GM12864 (cell line): ENCODE measurements around the gene SORL1.
"Not testable (repeated sequence)": the region's sequence is repeated elsewhere in the genome, so short reads cannot be mapped to it uniquely, and the experiment has no call there.

Source experiments
- DNase-seq: peaks from one replicate; pipeline ENCODE4 v3.0.0-alpha.2; 2011; ENCODE audit warnings: low read depth
- H3K4me3 ChIP-seq: 2 replicates; pipeline ENCODE4 v1.5.1; 2011; ENCODE audit warnings: mild to moderate bottlenecking, low read depth, low read length, control low read depth
- TF ChIP-seq, protein P1 (sequence below): IDR thresholded peaks from 2 replicates; pipeline ENCODE4 v1.5.1; 2011; ENCODE audit warnings: low read depth, mild to moderate bottlenecking, moderate library complexity, low read length, control low read depth, inconsistent platforms; ENCODE audit errors: missing control alignments

Gene SORL1

DNA sequence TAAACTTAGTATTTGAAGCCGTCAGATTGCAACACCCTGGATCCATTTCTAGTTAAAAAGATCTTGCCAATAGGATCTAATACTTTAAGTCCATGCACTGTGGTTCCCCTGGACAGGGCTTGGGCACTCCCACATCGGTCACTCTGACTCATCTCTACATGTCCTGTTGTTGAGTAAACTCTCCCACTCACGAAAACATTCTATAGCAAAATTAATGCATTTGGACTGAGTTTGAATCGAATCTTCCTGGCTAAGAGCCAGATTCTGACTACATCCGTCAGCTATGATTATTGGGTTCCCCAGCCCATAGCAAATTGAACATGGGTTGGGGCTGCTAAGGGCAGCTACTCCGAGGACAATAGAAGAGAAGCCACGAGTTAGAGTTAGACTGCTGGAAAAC is 182.8 kb downstream of the SORL1 start:
- no peak overlapping the region for H3K4me3 ChIP-seq
- no peak for DNase-seq
- TF ChIP-seq, protein P1, sequence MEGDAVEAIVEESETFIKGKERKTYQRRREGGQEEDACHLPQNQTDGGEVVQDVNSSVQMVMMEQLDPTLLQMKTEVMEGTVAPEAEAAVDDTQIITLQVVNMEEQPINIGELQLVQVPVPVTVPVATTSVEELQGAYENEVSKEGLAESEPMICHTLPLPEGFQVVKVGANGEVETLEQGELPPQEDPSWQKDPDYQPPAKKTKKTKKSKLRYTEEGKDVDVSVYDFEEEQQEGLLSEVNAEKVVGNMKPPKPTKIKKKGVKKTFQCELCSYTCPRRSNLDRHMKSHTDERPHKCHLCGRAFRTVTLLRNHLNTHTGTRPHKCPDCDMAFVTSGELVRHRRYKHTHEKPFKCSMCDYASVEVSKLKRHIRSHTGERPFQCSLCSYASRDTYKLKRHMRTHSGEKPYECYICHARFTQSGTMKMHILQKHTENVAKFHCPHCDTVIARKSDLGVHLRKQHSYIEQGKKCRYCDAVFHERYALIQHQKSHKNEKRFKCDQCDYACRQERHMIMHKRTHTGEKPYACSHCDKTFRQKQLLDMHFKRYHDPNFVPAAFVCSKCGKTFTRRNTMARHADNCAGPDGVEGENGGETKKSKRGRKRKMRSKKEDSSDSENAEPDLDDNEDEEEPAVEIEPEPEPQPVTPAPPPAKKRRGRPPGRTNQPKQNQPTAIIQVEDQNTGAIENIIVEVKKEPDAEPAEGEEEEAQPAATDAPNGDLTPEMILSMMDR = no peak

GRCh38 chr11:121636081-121636799 is 184.1 kb downstream of the SORL1 start:
- H3K4me3 ChIP-seq = no peak overlapping the region
- TF ChIP-seq, protein P1 = no peak
- DNase-seq = no peak

- no peak overlapping the region for H3K4me3 ChIP-seq
- DNase-seq = no peak
- TF ChIP-seq, protein P1 = no peak
Observed at GRCh38 chr11:121636800-121637176, 184.7 kb downstream of the SORL1 start.

DNA sequence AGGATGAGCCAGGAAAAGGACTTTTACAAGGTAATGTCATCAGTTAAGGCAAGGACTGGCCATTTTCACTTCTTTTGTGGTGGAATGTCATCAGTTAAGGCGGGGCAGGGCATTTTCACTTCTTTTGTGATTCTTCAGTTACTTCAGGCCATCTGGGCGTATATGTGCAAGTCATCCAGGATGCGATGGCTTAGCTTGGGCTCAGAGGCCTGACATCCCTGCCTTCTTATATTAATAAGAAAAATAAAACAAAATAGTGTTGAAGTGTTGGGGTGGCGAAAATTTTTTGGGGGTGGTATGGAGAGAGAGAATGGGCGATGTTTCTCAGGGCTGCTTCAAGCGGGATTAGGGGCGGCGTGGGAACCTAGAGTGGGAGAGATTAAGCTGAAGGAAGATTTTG is 185.5 kb downstream of the SORL1 start:
- DNase-seq, H3K4me3 ChIP-seq: not testable (repeated sequence)

GRCh38 chr11:121643479-121644186 is 191.5 kb downstream of the SORL1 start:
- TF ChIP-seq, protein P1 = no peak
- no peak overlapping the region for H3K4me3 ChIP-seq

GRCh38 chr11:121644187-121644512 is 192.0 kb downstream of the SORL1 start:
- DNase-seq = no peak
- H3K4me3 ChIP-seq = no peak overlapping the region
- TF ChIP-seq, protein P1 = no peak

More at GRCh38 chr11:121643479-121644186, 191.5 kb downstream of the SORL1 start:
- DNase-seq = no peak

GRCh38 chr11:121645001-121645400 is 192.9 kb downstream of the SORL1 start:
- no peak overlapping the region for H3K4me3 ChIP-seq
- TF ChIP-seq, protein P1 = no peak
- no peak for DNase-seq
